SU-DHL-6 (cell line): ENCODE results near the gene CAPZA2.

ENCODE experiments used
- H2AFZ ChIP-seq: fragments of 200-600 bp; sonication (generic); 2 replicates; pipeline ENCODE4 v1.6.1; 2014; ENCODE audit warnings: low read depth, mild to moderate bottlenecking, moderate library complexity, mixed read lengths, antibody characterized with exemption, low read length; ENCODE audit not compliant: severe bottlenecking
- H3F3A ChIP-seq: fragments of 200-600 bp; shearing (Covaris generic); 2 replicates; pipeline ENCODE4 v1.6.0; 2016; ENCODE audit warnings: antibody characterized with exemption, mild to moderate bottlenecking; ENCODE audit not compliant: insufficient read depth
- H3K27ac ChIP-seq: fragments of 200-600 bp; sonication (generic); 2 replicates; pipeline ENCODE4 v1.5.1; 2016; ENCODE audit warnings: low read depth, mild to moderate bottlenecking, low read length, moderate library complexity, mixed read lengths
- H3K27me3 ChIP-seq: fragments of 200-600 bp; sonication (generic), shearing (Covaris generic); 2 replicates; pipeline ENCODE4 v1.6.0; 2014; ENCODE audit warnings: mild to moderate bottlenecking, low read length
- H3K36me3 ChIP-seq: fragments of 200-600 bp; sonication (generic); 2 replicates; pipeline ENCODE4 v1.6.1; 2014; ENCODE audit warnings: mild to moderate bottlenecking, low read length, mixed read lengths
- H3K4me2 ChIP-seq: fragments of 300-600, 200-600 bp; shearing (Covaris generic), sonication (generic); 2 replicates; pipeline ENCODE4 v1.6.0; 2014; ENCODE audit warnings: low read length, low read depth, mild to moderate bottlenecking; ENCODE audit not compliant: poor library complexity, severe bottlenecking
- H3K4me3 ChIP-seq: fragments of 200-600 bp; sonication (generic); 2 replicates; pipeline ENCODE4 v1.5.1; 2014; ENCODE audit warnings: antibody characterized with exemption, low read length, mild to moderate bottlenecking, mixed read lengths; ENCODE audit not compliant: insufficient read depth, poor library complexity, severe bottlenecking
- H3K79me2 ChIP-seq: fragments of 200-600 bp; sonication (generic); 2 replicates; pipeline ENCODE4 v1.6.1; 2014; ENCODE audit warnings: mild to moderate bottlenecking, low read length, moderate library complexity; ENCODE audit not compliant: insufficient read depth
- H3K9ac ChIP-seq: fragments of 200-600 bp; sonication (generic); 2 replicates; pipeline ENCODE4 v1.7.0; 2014; ENCODE audit warnings: mild to moderate bottlenecking, low read length
- H3K9me2 ChIP-seq: fragments of 200-600 bp; sonication (generic); replicated peaks from 2 replicates; pipeline ENCODE4 v1.6.1; 2014; ENCODE audit warnings: low read length; ENCODE audit not compliant: insufficient read depth
- H3K9me3 ChIP-seq: fragments of 200-600 bp; sonication (generic); 2 replicates; pipeline ENCODE4 v1.6.1; 2014; ENCODE audit warnings: low read length, mixed read lengths; ENCODE audit not compliant: insufficient read depth
- H4K20me1 ChIP-seq: fragments of 200-600 bp; sonication (generic); 2 replicates; pipeline ENCODE4 v1.6.1; 2014; ENCODE audit warnings: low read depth, mild to moderate bottlenecking, antibody characterized with exemption, low read length, moderate library complexity, mixed read lengths
- EZH2phosphoT487 ChIP-seq: fragments of 200-600 bp; sonication (generic), shearing (Covaris generic); conservative IDR thresholded peaks from 2 replicates; pipeline ENCODE4 v1.6.1; 2018; ENCODE audit warnings: mild to moderate bottlenecking, antibody characterized with exemption, low read length, moderate library complexity, mixed read lengths
- TF ChIP-seq, protein P1 (sequence below): fragments of 200-600 bp; sonication (generic); IDR thresholded peaks from one replicate; pipeline ENCODE4 v1.5.1; 2017; ENCODE audit warnings: antibody characterized with exemption, mild to moderate bottlenecking, low read length, moderate library complexity; ENCODE audit not compliant: insufficient read depth, poor library complexity, severe bottlenecking

CAPZA2 gene

DNA sequence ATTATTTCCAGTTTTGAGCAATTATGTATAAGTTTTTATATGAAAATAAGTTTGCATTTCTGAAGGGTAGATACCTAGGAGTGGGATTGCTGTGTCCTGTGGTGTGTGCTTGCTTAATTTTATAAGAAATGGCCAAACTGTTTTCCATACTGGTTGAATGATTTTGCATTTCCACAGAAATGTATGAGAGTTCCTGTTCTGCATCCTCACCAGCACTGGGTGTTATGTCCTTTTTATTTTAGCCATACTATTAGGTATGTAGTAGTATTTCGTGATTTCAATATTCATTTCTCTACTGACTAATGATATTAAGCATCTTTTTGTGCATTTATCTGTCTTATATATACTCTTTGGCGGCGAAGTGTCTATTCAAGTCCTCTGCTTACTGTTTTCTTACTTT, 22.3 kb downstream of the CAPZA2 start:
- no peak overlapping the region for H2AFZ ChIP-seq
- no peaks in the 10 kb centered on the region for H3K9me2 ChIP-seq
- H3K27ac ChIP-seq: no peak overlapping the region
- no peak overlapping the region for H3K9ac ChIP-seq
- H3K9me3 ChIP-seq: 0 out of 2 replicates have a peak, but pooled peaks cover 4% of the 10 kb centered on the region
- H3K4me3 ChIP-seq: no peak overlapping the region
- no peaks in the 10 kb centered on the region for H3K27me3 ChIP-seq
- peaks cover 6% of the 10 kb centered on the region; the same call in 1 of the 2 replicates for H3F3A ChIP-seq
- H3K4me2 ChIP-seq: no peak overlapping the region
- TF ChIP-seq EZH2phosphoT487: no peak
- TF ChIP-seq, protein P1, sequence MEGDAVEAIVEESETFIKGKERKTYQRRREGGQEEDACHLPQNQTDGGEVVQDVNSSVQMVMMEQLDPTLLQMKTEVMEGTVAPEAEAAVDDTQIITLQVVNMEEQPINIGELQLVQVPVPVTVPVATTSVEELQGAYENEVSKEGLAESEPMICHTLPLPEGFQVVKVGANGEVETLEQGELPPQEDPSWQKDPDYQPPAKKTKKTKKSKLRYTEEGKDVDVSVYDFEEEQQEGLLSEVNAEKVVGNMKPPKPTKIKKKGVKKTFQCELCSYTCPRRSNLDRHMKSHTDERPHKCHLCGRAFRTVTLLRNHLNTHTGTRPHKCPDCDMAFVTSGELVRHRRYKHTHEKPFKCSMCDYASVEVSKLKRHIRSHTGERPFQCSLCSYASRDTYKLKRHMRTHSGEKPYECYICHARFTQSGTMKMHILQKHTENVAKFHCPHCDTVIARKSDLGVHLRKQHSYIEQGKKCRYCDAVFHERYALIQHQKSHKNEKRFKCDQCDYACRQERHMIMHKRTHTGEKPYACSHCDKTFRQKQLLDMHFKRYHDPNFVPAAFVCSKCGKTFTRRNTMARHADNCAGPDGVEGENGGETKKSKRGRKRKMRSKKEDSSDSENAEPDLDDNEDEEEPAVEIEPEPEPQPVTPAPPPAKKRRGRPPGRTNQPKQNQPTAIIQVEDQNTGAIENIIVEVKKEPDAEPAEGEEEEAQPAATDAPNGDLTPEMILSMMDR: no peak
- peaks cover 18% of the 10 kb centered on the region for H4K20me1 ChIP-seq
- H3K79me2 ChIP-seq: peaks cover 96% of the 10 kb centered on the region
- H3K36me3 ChIP-seq: peaks cover 41% of the 10 kb centered on the region

DNA sequence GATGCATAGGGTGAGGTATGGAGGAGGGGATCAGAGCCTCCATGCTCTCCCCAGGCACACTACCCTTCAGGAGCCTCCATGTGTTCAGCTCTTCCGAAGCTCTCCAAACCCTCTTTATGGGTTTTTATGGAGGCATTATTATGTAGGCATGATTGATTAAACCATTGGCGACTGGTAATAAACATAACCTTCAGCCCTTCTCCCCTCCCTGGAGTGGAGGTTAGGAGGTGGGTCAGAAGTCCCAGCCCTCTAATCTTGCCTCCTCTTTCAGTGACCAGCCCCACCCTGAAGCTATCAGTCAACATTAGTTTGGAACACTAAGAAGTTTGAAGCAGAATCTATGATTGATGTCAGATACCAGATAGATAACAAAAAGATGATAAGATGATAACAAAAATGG, 23.3 kb downstream of the CAPZA2 start:
- peaks cover 45% of the 10 kb centered on the region for H3K36me3 ChIP-seq
- H3K27ac ChIP-seq: no peak overlapping the region
- no peak overlapping the region for H3K4me2 ChIP-seq
- H4K20me1 ChIP-seq: peaks cover 18% of the 10 kb centered on the region
- H3F3A ChIP-seq: peaks cover 6% of the 10 kb centered on the region; the same call in 1 of the 2 replicates
- no peaks in the 10 kb centered on the region for H3K27me3 ChIP-seq
- no peaks in the 10 kb centered on the region for H3K9me2 ChIP-seq
- no peak overlapping the region for H3K9ac ChIP-seq
- H3K4me3 ChIP-seq: no peak overlapping the region
- H2AFZ ChIP-seq: no peak overlapping the region
- H3K9me3 ChIP-seq: 0 out of 2 replicates have a peak, but pooled peaks cover 4% of the 10 kb centered on the region
- peaks cover 93% of the 10 kb centered on the region for H3K79me2 ChIP-seq
- TF ChIP-seq, protein P1: no peak
- no peak for TF ChIP-seq EZH2phosphoT487

DNA sequence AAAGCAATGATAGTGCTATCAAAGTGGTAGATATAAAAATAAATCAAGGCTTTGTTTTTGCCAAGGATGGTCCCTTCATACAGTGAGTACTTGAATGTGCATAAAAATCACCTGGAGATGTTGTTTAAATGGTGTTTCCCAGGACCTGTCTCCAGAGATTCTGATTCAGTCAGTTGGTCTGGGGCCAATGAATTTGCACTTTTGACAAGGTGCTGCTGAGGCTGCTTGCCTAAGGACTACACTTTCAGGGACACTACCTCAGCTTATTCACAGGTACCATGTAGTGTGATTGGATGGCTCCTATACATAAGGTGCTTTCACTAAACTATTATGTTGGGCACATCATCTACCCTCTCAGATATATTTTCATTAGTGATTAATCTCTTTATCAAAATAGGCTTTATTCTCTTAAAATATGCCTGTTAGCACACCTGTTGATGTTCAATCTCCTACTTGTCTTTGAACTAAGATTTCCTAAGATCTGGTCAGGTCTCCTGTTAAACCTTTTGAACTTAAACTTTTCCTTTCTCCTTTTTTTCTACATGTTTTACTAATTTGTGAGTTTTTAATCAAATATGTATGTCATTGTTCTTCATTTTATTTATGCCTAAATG, 24.3 kb downstream of the CAPZA2 start:
- Histone ChIP-seq H2AFZ (no peak overlapping the region), H3K27ac (no peak overlapping the region), H3K9me2 (no peaks in the 10 kb centered on the region), H3K9ac (no peak overlapping the region), H3K36me3 (peaks cover 51% of the 10 kb centered on the region), H3K4me2 (no peak overlapping the region), H3K79me2 (peaks cover 83% of the 10 kb centered on the region), H4K20me1 (peaks cover 18% of the 10 kb centered on the region), H3K27me3 (no peaks in the 10 kb centered on the region), H3K9me3 (0 out of 2 replicates have a peak, but pooled peaks cover 4% of the 10 kb centered on the region), H3F3A (peaks cover 6% of the 10 kb centered on the region; the same call in 1 of the 2 replicates), H3K4me3 (no peak overlapping the region)
- TF ChIP-seq, protein P1: no peak
- no peak for TF ChIP-seq EZH2phosphoT487
